ENCODE data around the gene BTBD9. TPM values are rescaled to one million over a fixed set of nuclear protein-coding genes. Genes with fewer than 3 reads are reported as not detected.

Gene BTBD9
- total RNA-seq, 1 experiment from 2014 or later, result 8.9 TPM

GRCh38 chr6:38583523-38583922 is 56.2 kb downstream of the BTBD9 start:
- Mint-ChIP-seq H3K27me3 (ENCODE audit: low read depth) (no peaks in the 10 kb centered on the region), H3K4me1 (no peaks in the 10 kb centered on the region), H3K36me3 (ENCODE audit: insufficient read depth in 1 of 3, low read depth in 3 of 3) (no peaks in the 10 kb centered on the region; a peak in 1 of 7 replicates), H3K9me3 (no peaks in the 10 kb centered on the region), H3K4me3 (no peak overlapping the region), H3K27ac (no peak overlapping the region)
- no peak overlapping the region for H3K4me2 ChIP-seq (ENCODE audit: insufficient read depth, insufficient read length, low read length)
- H3K4ac ChIP-seq (ENCODE audit: low read depth, low read length), result no peak overlapping the region
- no peak overlapping the region for H3K23ac ChIP-seq (ENCODE audit: insufficient read length, low read depth, low read length)
- TF ChIP-seq, protein P1, sequence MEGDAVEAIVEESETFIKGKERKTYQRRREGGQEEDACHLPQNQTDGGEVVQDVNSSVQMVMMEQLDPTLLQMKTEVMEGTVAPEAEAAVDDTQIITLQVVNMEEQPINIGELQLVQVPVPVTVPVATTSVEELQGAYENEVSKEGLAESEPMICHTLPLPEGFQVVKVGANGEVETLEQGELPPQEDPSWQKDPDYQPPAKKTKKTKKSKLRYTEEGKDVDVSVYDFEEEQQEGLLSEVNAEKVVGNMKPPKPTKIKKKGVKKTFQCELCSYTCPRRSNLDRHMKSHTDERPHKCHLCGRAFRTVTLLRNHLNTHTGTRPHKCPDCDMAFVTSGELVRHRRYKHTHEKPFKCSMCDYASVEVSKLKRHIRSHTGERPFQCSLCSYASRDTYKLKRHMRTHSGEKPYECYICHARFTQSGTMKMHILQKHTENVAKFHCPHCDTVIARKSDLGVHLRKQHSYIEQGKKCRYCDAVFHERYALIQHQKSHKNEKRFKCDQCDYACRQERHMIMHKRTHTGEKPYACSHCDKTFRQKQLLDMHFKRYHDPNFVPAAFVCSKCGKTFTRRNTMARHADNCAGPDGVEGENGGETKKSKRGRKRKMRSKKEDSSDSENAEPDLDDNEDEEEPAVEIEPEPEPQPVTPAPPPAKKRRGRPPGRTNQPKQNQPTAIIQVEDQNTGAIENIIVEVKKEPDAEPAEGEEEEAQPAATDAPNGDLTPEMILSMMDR (conservative IDR thresholded peaks at IDR 0.05), result no peak
- H3K79me2 ChIP-seq (ENCODE audit: insufficient read depth, low read length), result no peaks in the 10 kb centered on the region
- no peak overlapping the region for H3K14ac ChIP-seq (ENCODE audit: insufficient read depth, low read length)
- H3K79me1 ChIP-seq (ENCODE audit: insufficient read depth, low read depth, low read length, poor library complexity, severe bottlenecking), result no peaks in the 10 kb centered on the region
- no peak overlapping the region for H3K9ac ChIP-seq (ENCODE audit: extremely low read depth, insufficient read length, low read length)
- no peak overlapping the region for H3K18ac ChIP-seq (ENCODE audit: insufficient read length, low read depth, low read length)
- no peaks in the 10 kb centered on the region for H4K20me1 ChIP-seq (ENCODE audit: control insufficient read depth, insufficient read depth, insufficient read length)
- H3K9me3 ChIP-seq (ENCODE audit: control insufficient read depth, low read depth, low read length), result no peaks in the 10 kb centered on the region
- no CpG with 5 or more reads among the region's 1 CpG for WGBS (ENCODE audit: extremely low coverage, insufficient read length, low lambda C conversion rate)
- no peak for DNase-seq
- no peak overlapping the region for H2AFZ ChIP-seq (ENCODE audit: low read length)
- no peak overlapping the region for H4K8ac ChIP-seq (replicated peaks; ENCODE audit: insufficient read length, low read depth, low read length)
- no peak overlapping the region for H4K5ac ChIP-seq (ENCODE audit: insufficient read length, low read depth, low read length)
- no peak overlapping the region for H3K27ac ChIP-seq (ENCODE audit: insufficient read length, low read depth, low read length)
- H3K23me2 ChIP-seq (ENCODE audit: insufficient read length, low read depth, low read length, poor library complexity, severe bottlenecking), result no peaks in the 10 kb centered on the region
- no peak overlapping the region for H2AK5ac ChIP-seq (ENCODE audit: insufficient read length, low read length)
- no peak overlapping the region for H3T11ph ChIP-seq (ENCODE audit: low read length)
- H3K27me3 ChIP-seq (ENCODE audit: insufficient read depth, low read length), result no peaks in the 10 kb centered on the region
- no peak overlapping the region for H2BK120ac ChIP-seq (ENCODE audit: low read depth, low read length, poor library complexity, severe bottlenecking)
- no peak overlapping the region for H2BK15ac ChIP-seq (ENCODE audit: low read depth, low read length)
- no peaks in the 10 kb centered on the region for H3K4me1 ChIP-seq (ENCODE audit: insufficient read depth, low read length)
- H2BK12ac ChIP-seq (ENCODE audit: insufficient read length, low read depth, low read length), result no peak overlapping the region
- no peak overlapping the region for H4K91ac ChIP-seq (ENCODE audit: insufficient read length, low read depth, low read length)
- no peak overlapping the region for H2BK5ac ChIP-seq (ENCODE audit: insufficient read length, low read length)
- no peak overlapping the region for H2BK20ac ChIP-seq (ENCODE audit: low read depth, low read length, poor library complexity, severe bottlenecking)
- no peak overlapping the region for H3K56ac ChIP-seq (ENCODE audit: insufficient read length, low read depth, low read length)

Measured in H9 (cell line).